Brain microvascular endothelial cell (primary cell): Measurements from ENCODE around the gene KCTD1.

Source experiments
- DNase-seq: peaks from one replicate; pipeline ENCODE4 v3.0.0-alpha.2; 2020
- H3K27ac ChIP-seq: fragments of 250-450 bp; sonication (Bioruptor Pico); 2 replicates; pipeline ENCODE4 v1.5.1; 2020; ENCODE audit warnings: mild to moderate bottlenecking, moderate library complexity
- H3K27me3 ChIP-seq: fragments of 250-450 bp; sonication (Bioruptor Pico); replicated peaks from 2 replicates; pipeline ENCODE4 v1.5.1; 2020; ENCODE audit warnings: mild to moderate bottlenecking
- H3K36me3 ChIP-seq: fragments of 250-450 bp; sonication (Bioruptor Pico); replicated peaks from 2 replicates; pipeline ENCODE4 v1.5.1; 2020; ENCODE audit warnings: mild to moderate bottlenecking
- H3K4me3 ChIP-seq: 2 replicates; pipeline ENCODE4 v1.5.1; 2011; ENCODE audit warnings: low read depth, mild to moderate bottlenecking, control low read depth, low read length, moderate library complexity
- CTCF ChIP-seq: IDR thresholded peaks from 2 replicates; pipeline ENCODE4 v1.5.1; 2011; ENCODE audit warnings: low read depth, mild to moderate bottlenecking, moderate library complexity, low read length, control low read depth, inconsistent platforms; ENCODE audit errors: missing control alignments
- in situ Hi-C: cut with HindIII; loops from 2 replicates; pipeline ENCODE4 v1.10.0; 2017; ENCODE audit warnings: low sequenced_read_pairs, low pct_ligation_motif_present

Gene KCTD1

GRCh38 chr18:26457195-26457594 lies 91.2 kb downstream of the KCTD1 start:
- no peak for TF ChIP-seq CTCF
- Histone ChIP-seq H3K27ac (no peak overlapping the region), H3K36me3 (no peaks in the 10 kb centered on the region), H3K27me3 (no peaks in the 10 kb centered on the region), H3K4me3 (no peak overlapping the region)
- DNase-seq = no peak
- in situ Hi-C loops = no loop called here

- no peak for TF ChIP-seq CTCF
- in situ Hi-C loops = no loop called here
Observed at GRCh38 chr18:26456070-26456491, 92.3 kb downstream of the KCTD1 start.

GRCh38 chr18:26455639-26456038 lies 92.7 kb downstream of the KCTD1 start:
- DNase-seq = no peak
- Histone ChIP-seq H3K27ac (no peak overlapping the region), H3K36me3 (no peaks in the 10 kb centered on the region), H3K27me3 (no peaks in the 10 kb centered on the region), H3K4me3 (no peak overlapping the region)
- in situ Hi-C loops = no loop called here
- TF ChIP-seq CTCF = no peak

More at GRCh38 chr18:26456070-26456491, 92.3 kb downstream of the KCTD1 start:
- H3K4me3 ChIP-seq = no peak overlapping the region
- no peaks in the 10 kb centered on the region for H3K27me3 ChIP-seq
- no peak for DNase-seq
- H3K27ac ChIP-seq = no peak overlapping the region
- no peaks in the 10 kb centered on the region for H3K36me3 ChIP-seq

- Histone ChIP-seq H3K4me3 (no peak overlapping the region), H3K27ac (no peak overlapping the region), H3K27me3 (no peaks in the 10 kb centered on the region), H3K36me3 (no peaks in the 10 kb centered on the region)
- in situ Hi-C loops = no loop called here
- no peak for DNase-seq
- no peak for TF ChIP-seq CTCF
Observed at GRCh38 chr18:26454616-26455015, 93.7 kb downstream of the KCTD1 start.

- no peak overlapping the region for H3K4me3 ChIP-seq
- in situ Hi-C loops = no loop called here
- no peak for TF ChIP-seq CTCF
Observed at GRCh38 chr18:26454192-26454591, 94.2 kb downstream of the KCTD1 start.

GRCh38 chr18:26453386-26453901 lies 94.9 kb downstream of the KCTD1 start:
- Histone ChIP-seq H3K4me3 (no peak overlapping the region), H3K36me3 (no peaks in the 10 kb centered on the region), H3K27ac (no peak overlapping the region), H3K27me3 (no peaks in the 10 kb centered on the region)
- no peak for TF ChIP-seq CTCF
- in situ Hi-C loops = no loop called here
- no peak for DNase-seq

More at GRCh38 chr18:26454192-26454591, 94.2 kb downstream of the KCTD1 start:
- Histone ChIP-seq H3K27ac (no peak overlapping the region), H3K36me3 (no peaks in the 10 kb centered on the region), H3K27me3 (no peaks in the 10 kb centered on the region)
- no peak for DNase-seq
